ENCODE results near the gene ZMYND10.
A peak's percentile ranks its signal among the peaks of the same experiment; 100 is the strongest.

ZMYND10 gene

GRCh38 chr3:50359760-50360110 lies 14.2 kb upstream of the ZMYND10 start:
- Histone ChIP-seq H3K9me2 (replicated peaks; ENCODE audit: low read depth, low read length) (no peaks in the 10 kb centered on the region), H3K36me3 (ENCODE audit: insufficient read depth, low read length) (peaks cover 4% of the 10 kb centered on the region; the same call in 1 of the 2 replicates), H3K4me3 (ENCODE audit: low read length, poor library complexity, severe bottlenecking) (peak overlapping the region; percentile 78), H2AFZ (ENCODE audit: low read length) (peak overlapping the region; percentile 73), H3K79me2 (ENCODE audit: insufficient read depth, low read length) (peaks cover 45% of the 10 kb centered on the region), H3K9ac (ENCODE audit: low read depth, low read length, poor library complexity, severe bottlenecking) (no peak overlapping the region), H3K4me1 (ENCODE audit: insufficient read depth, low read length, poor library complexity, severe bottlenecking) (peaks cover 34% of the 10 kb centered on the region), H3K4me2 (ENCODE audit: low read depth, low read length, poor library complexity, severe bottlenecking) (peak overlapping the region; percentile 55), H4K20me1 (ENCODE audit: insufficient read depth, low read length, poor library complexity, severe bottlenecking) (peaks cover 37% of the 10 kb centered on the region), H3K27me3 (ENCODE audit: insufficient read depth, low read length, poor library complexity, severe bottlenecking) (no peaks in the 10 kb centered on the region), H3K9me3 (ENCODE audit: insufficient read depth, low read depth, low read length) (no peaks in the 10 kb centered on the region), H3F3A (ENCODE audit: low read depth) (no peaks in the 10 kb centered on the region)
- no peak for TF ChIP-seq EZH2phosphoT487 (IDR thresholded peaks at IDR 0.05; ENCODE audit: borderline replicate concordance)
- TF ChIP-seq CTCF (conservative IDR thresholded peaks at IDR 0.05; ENCODE audit: low read length): no peak

GRCh38 chr3:50358911-50359759 lies 13.6 kb upstream of the ZMYND10 start, which contains the start of gene TMEM115:
Gene TMEM115 (minus strand): TSS chr3:50359521. CDS start chr3:50359063, 458 bp downstream.
- H3K4me3 ChIP-seq (ENCODE audit: low read length, poor library complexity, severe bottlenecking): peak within 1 kb of the TSS; percentile 78
- no peaks in the 10 kb centered on the region for H3K9me3 ChIP-seq (ENCODE audit: insufficient read depth, low read depth, low read length)

GRCh38 chr3:50358355-50358910 lies 12.9 kb upstream of the ZMYND10 start:
- H2AFZ ChIP-seq (ENCODE audit: low read length): no peak overlapping the region

More at GRCh38 chr3:50358911-50359759, 13.6 kb upstream of the ZMYND10 start, which contains the start of gene TMEM115:
- Histone ChIP-seq H3K79me2 (ENCODE audit: insufficient read depth, low read length) (peaks cover 45% of the 10 kb centered on the region), H3K9me2 (replicated peaks; ENCODE audit: low read depth, low read length) (no peaks in the 10 kb centered on the region), H3K27me3 (ENCODE audit: insufficient read depth, low read length, poor library complexity, severe bottlenecking) (no peaks in the 10 kb centered on the region), H3K4me2 (ENCODE audit: low read depth, low read length, poor library complexity, severe bottlenecking) (peak within 1 kb of the TSS; percentile 92), H3K9ac (ENCODE audit: low read depth, low read length, poor library complexity, severe bottlenecking) (peak within 1 kb of the TSS; percentile 84), H3F3A (ENCODE audit: low read depth) (no peaks in the 10 kb centered on the region), H3K4me1 (ENCODE audit: insufficient read depth, low read length, poor library complexity, severe bottlenecking) (peaks cover 34% of the 10 kb centered on the region), H3K36me3 (ENCODE audit: insufficient read depth, low read length) (peaks cover 9% of the 10 kb centered on the region; the same call in 1 of the 2 replicates), H4K20me1 (ENCODE audit: insufficient read depth, low read length, poor library complexity, severe bottlenecking) (peaks cover 37% of the 10 kb centered on the region), H2AFZ (ENCODE audit: low read length) (peak within 1 kb of the TSS; percentile 73)
- TF ChIP-seq EZH2phosphoT487 (IDR thresholded peaks at IDR 0.05; ENCODE audit: borderline replicate concordance) (no peak), CTCF (conservative IDR thresholded peaks at IDR 0.05; ENCODE audit: low read length) (no peak)

More at GRCh38 chr3:50358355-50358910, 12.9 kb upstream of the ZMYND10 start:
- peaks cover 9% of the 10 kb centered on the region; the same call in 1 of the 2 replicates for H3K36me3 ChIP-seq (ENCODE audit: insufficient read depth, low read length)
- no peaks in the 10 kb centered on the region for H3K27me3 ChIP-seq (ENCODE audit: insufficient read depth, low read length, poor library complexity, severe bottlenecking)
- H3K79me2 ChIP-seq (ENCODE audit: insufficient read depth, low read length): peaks cover 45% of the 10 kb centered on the region
- H3F3A ChIP-seq (ENCODE audit: low read depth): no peaks in the 10 kb centered on the region
- peaks cover 38% of the 10 kb centered on the region for H4K20me1 ChIP-seq (ENCODE audit: insufficient read depth, low read length, poor library complexity, severe bottlenecking)
- peak overlapping the region; percentile 92 for H3K4me2 ChIP-seq (ENCODE audit: low read depth, low read length, poor library complexity, severe bottlenecking)
- no peaks in the 10 kb centered on the region for H3K9me2 ChIP-seq (replicated peaks; ENCODE audit: low read depth, low read length)
- H3K4me1 ChIP-seq (ENCODE audit: insufficient read depth, low read length, poor library complexity, severe bottlenecking): peaks cover 34% of the 10 kb centered on the region
- no peak for TF ChIP-seq EZH2phosphoT487 (IDR thresholded peaks at IDR 0.05; ENCODE audit: borderline replicate concordance)
- no peak for TF ChIP-seq CTCF (conservative IDR thresholded peaks at IDR 0.05; ENCODE audit: low read length)
- H3K9ac ChIP-seq (ENCODE audit: low read depth, low read length, poor library complexity, severe bottlenecking): peak overlapping the region; percentile 84
- no peaks in the 10 kb centered on the region for H3K9me3 ChIP-seq (ENCODE audit: insufficient read depth, low read depth, low read length)
- peak overlapping the region; percentile 78 for H3K4me3 ChIP-seq (ENCODE audit: low read length, poor library complexity, severe bottlenecking)
